ENCODE results near the gene STK16.

Gene STK16

GRCh38 chr2:219251656-219252055 lies 6.4 kb downstream of the STK16 start:
- Histone ChIP-seq H3K9me3 (ENCODE audit: insufficient read depth, low read depth, low read length) (no peaks in the 10 kb centered on the region), H3K4me2 (ENCODE audit: low read depth, low read length, poor library complexity, severe bottlenecking) (peak overlapping the region; percentile 85), H3K9ac (ENCODE audit: low read depth, low read length, poor library complexity, severe bottlenecking) (no peak overlapping the region), H2AFZ (ENCODE audit: low read length) (no peak overlapping the region), H3K4me3 (ENCODE audit: low read length, poor library complexity, severe bottlenecking) (no peak overlapping the region), H3F3A (ENCODE audit: low read depth) (no peaks in the 10 kb centered on the region), H3K4me1 (ENCODE audit: insufficient read depth, low read length, poor library complexity, severe bottlenecking) (peaks cover 64% of the 10 kb centered on the region), H3K36me3 (ENCODE audit: insufficient read depth, low read length) (no peaks in the 10 kb centered on the region), H3K27me3 (ENCODE audit: insufficient read depth, low read length, poor library complexity, severe bottlenecking) (peaks cover 45% of the 10 kb centered on the region), H3K79me2 (ENCODE audit: insufficient read depth, low read length) (peaks cover 2% of the 10 kb centered on the region; the same call in 1 of the 2 replicates), H3K9me2 (replicated peaks; ENCODE audit: low read depth, low read length) (no peaks in the 10 kb centered on the region), H4K20me1 (ENCODE audit: insufficient read depth, low read length, poor library complexity, severe bottlenecking) (peaks cover 17% of the 10 kb centered on the region)
- TF ChIP-seq EZH2phosphoT487 (IDR thresholded peaks at IDR 0.05; ENCODE audit: borderline replicate concordance) = no peak
- no peak for TF ChIP-seq CTCF (conservative IDR thresholded peaks at IDR 0.05; ENCODE audit: low read length)

GRCh38 chr2:219252084-219252483 lies 6.8 kb downstream of the STK16 start:
- Histone ChIP-seq H4K20me1 (ENCODE audit: insufficient read depth, low read length, poor library complexity, severe bottlenecking) (peaks cover 15% of the 10 kb centered on the region), H3K27me3 (ENCODE audit: insufficient read depth, low read length, poor library complexity, severe bottlenecking) (peaks cover 45% of the 10 kb centered on the region), H3K4me3 (ENCODE audit: low read length, poor library complexity, severe bottlenecking) (peak overlapping the region; percentile 73), H3K36me3 (ENCODE audit: insufficient read depth, low read length) (no peaks in the 10 kb centered on the region), H3K9me3 (ENCODE audit: insufficient read depth, low read depth, low read length) (no peaks in the 10 kb centered on the region), H3K4me1 (ENCODE audit: insufficient read depth, low read length, poor library complexity, severe bottlenecking) (peaks cover 60% of the 10 kb centered on the region), H3K79me2 (ENCODE audit: insufficient read depth, low read length) (no peaks in the 10 kb centered on the region), H3K9me2 (replicated peaks; ENCODE audit: low read depth, low read length) (no peaks in the 10 kb centered on the region), H2AFZ (ENCODE audit: low read length) (no peak overlapping the region), H3K9ac (ENCODE audit: low read depth, low read length, poor library complexity, severe bottlenecking) (peak overlapping the region; percentile 47), H3F3A (ENCODE audit: low read depth) (no peaks in the 10 kb centered on the region), H3K4me2 (ENCODE audit: low read depth, low read length, poor library complexity, severe bottlenecking) (peak overlapping the region; percentile 85)
- no peak for TF ChIP-seq EZH2phosphoT487 (IDR thresholded peaks at IDR 0.05; ENCODE audit: borderline replicate concordance)
- TF ChIP-seq CTCF (conservative IDR thresholded peaks at IDR 0.05; ENCODE audit: low read length) = no peak

GRCh38 chr2:219252570-219252899 lies 7.3 kb downstream of the STK16 start:
- Histone ChIP-seq H3K4me1 (ENCODE audit: insufficient read depth, low read length, poor library complexity, severe bottlenecking) (peaks cover 55% of the 10 kb centered on the region), H3K36me3 (ENCODE audit: insufficient read depth, low read length) (no peaks in the 10 kb centered on the region), H3K9ac (ENCODE audit: low read depth, low read length, poor library complexity, severe bottlenecking) (peak overlapping the region; percentile 47), H3K27me3 (ENCODE audit: insufficient read depth, low read length, poor library complexity, severe bottlenecking) (peaks cover 45% of the 10 kb centered on the region), H3F3A (ENCODE audit: low read depth) (no peaks in the 10 kb centered on the region), H4K20me1 (ENCODE audit: insufficient read depth, low read length, poor library complexity, severe bottlenecking) (peaks cover 11% of the 10 kb centered on the region), H3K4me2 (ENCODE audit: low read depth, low read length, poor library complexity, severe bottlenecking) (peak overlapping the region; percentile 85), H3K9me2 (replicated peaks; ENCODE audit: low read depth, low read length) (no peaks in the 10 kb centered on the region), H3K79me2 (ENCODE audit: insufficient read depth, low read length) (no peaks in the 10 kb centered on the region), H3K9me3 (ENCODE audit: insufficient read depth, low read depth, low read length) (no peaks in the 10 kb centered on the region), H2AFZ (ENCODE audit: low read length) (peak overlapping the region; percentile 34; the same call in 1 of the 2 replicates), H3K4me3 (ENCODE audit: low read length, poor library complexity, severe bottlenecking) (peak overlapping the region; percentile 73)
- TF ChIP-seq EZH2phosphoT487 (IDR thresholded peaks at IDR 0.05; ENCODE audit: borderline replicate concordance) = no peak
- no peak for TF ChIP-seq CTCF (conservative IDR thresholded peaks at IDR 0.05; ENCODE audit: low read length)

Measured in Loucy (cell line).